GM10847 (cell line): Measurements from ENCODE around the gene ANO6.

Source experiments
- POLR2A ChIP-seq: IDR thresholded peaks from 2 replicates; pipeline ENCODE4 v1.6.1; 2011; ENCODE audit not compliant: insufficient read length; ENCODE audit errors: extremely low read depth

The ANO6 gene

DNA sequence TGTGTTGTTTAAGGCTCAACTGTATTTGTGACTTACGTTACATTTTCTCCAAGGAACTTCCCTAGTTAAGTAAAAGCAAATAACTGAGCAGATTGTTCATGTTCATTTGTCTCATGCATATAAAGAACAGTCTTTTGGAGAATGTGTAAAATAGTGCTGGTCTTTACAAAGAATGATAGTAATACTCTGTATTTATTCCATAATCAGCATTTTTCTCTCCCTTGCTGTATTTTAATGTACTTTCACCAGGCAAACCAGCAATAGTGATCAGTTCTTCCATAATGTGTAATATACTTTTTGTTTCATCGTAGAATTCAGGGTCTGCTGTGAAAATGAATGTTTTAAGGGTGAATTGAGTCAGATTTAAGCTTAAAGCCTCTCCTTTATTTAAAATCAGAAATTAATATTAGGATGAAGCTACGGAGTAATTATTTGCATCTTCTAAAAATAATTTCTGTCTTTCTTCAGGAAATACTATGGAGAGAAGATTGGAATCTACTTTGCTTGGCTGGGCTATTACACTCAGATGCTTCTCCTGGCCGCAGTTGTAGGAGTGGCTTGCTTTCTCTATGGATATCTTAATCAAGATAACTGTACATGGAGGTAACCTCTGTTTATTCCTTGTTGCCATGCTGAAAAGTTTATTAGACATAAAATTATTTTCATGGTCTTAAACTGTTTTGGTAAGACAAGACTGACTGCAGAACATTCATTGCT lies 141.1 kb downstream of the ANO6 start:
- TF ChIP-seq POLR2A, result no peak

DNA sequence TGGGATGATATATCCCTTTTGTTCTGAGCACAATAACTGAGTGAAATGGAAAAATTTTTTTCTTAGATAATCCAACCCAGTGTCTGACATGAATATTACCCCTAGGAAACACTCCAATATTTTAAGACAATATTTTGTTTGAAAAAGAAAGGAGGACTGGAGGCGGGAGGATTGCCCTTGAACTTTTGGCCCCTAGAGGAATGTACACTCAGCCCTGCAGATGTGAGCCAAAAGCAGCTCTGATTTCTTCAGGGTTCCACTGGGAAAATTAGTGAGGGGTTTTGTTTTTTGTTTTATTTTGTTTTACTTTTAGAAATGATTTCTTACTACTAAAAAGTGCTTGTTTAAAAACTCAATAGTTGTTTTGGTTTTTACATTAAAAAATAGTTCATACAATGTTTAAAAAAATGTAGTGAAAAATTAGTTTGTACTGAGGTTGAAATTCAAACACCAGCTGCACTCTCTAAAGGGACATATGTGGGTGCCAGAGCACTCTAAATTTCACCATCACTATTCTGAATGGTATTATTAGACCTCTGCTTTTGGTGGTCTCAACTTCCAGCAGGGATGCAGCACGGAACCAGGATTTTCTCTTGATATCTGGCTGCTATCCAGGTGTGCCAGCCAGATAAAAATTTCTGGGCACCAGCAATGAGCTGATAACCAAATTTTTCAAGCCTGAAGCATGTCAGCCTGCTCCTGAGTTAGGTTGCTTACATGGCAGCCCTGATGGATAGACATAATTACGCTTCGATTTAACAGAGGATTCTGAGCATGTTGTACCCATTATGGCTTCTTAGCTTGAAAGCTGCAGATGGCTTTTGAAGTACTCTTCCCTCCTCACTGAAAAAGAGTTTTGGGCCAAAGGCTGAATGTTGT lies 141.9 kb downstream of the ANO6 start:
- TF ChIP-seq POLR2A, result no peak

DNA sequence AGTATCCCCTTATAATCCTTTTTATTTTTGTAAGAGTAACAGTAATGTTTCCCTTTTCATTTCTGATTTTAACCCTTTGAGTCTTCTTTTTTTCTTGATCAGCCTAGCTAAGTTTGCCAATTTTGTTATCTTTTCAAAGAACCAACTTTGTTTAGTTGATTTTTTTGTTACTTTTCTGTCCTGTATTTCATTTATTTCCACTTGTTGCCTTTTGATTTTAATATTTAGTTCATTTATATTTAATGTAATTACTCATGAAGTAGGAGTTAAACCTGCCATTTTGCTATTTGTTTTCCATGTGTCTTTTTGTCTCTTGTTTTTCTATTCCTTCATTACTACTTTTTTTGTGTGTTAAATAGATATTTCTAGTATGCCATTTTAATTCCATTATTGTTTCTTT lies 146.4 kb downstream of the ANO6 start:
- no peak for TF ChIP-seq POLR2A

DNA sequence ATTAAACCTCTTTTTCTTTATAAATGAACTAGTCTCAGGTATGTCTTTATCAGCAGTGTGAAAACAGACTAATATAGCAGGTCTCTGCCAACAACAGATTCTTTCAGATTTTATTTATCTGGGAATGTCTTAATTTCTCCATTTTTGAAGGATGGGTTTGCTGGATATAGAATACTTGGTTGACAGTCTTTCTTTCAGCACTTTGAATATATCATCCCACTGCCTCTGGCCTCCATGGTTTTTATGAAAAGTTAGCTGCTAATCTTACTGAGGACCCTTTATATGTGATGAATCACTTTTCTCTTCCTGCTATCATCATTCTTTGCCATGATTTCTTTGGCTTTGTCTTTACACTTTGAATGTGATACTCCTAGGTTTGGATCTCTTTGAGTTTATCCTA lies 148.0 kb downstream of the ANO6 start:
- TF ChIP-seq POLR2A, result no peak

DNA sequence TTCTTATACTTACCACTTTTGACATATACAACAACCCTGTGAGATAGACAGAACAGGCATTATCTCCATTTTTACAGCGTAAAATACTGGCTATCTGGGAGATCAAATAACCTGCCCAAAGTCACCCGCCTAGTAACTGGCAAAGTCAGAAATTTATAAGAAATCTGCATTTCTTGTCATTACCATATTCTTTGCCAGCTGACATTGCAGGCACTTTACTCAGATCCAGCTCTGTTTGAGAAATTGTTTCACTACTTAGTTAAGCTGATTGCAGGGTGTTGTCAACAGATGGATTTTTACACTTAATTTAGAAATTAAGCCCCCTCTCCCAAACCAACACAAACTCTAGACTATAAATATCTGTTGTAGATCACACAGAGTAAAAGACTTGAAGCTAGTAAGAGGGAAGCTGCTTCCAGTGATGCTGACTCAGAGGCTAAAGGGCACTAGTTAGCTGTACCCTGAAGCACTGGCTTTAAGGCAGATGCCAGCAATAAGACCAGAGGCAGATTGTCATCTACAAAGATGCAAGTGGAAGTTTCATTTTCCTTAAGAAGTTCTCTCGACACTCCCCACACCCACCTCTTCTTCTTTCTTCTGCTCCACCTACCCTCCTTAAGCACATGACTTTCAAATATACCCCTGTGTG lies 153.1 kb downstream of the ANO6 start:
- no peak for TF ChIP-seq POLR2A

DNA sequence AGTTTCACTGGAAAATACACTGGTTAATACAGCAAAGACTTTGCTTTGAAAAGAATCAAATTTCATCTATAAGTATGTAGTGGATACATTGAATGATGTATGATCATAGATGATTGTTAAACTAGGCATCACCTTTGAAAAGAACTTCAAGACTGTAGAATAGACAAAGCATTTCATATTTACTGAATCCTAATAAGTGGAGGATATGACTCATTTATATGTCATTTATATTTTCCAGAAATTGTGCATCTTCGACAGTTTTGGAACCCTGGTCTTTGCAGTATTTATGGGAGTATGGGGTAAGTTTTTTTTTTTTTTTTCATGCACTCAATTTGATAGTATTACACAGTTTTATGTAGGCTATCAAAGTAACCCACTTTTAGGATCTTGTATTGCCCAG lies 161.9 kb downstream of the ANO6 start:
- TF ChIP-seq POLR2A, result no peak

DNA sequence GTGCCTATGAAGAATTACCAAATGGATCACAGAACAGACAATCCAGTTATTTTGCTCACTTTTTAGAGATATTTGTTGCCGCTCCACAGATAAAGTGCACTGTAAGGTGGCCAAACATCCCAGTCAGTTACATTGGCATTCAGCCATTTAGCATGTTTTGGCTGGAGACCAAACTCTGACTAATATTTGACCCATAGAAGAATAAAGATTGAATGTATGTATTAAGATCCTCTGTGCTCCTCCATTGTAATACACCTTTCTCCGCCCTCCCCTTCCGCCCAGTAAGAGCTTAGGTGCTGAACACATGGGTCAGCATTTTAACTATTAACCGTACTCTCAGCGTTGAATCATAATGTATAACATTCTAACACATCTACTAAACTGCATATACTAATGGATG lies 163.4 kb downstream of the ANO6 start:
- no peak for TF ChIP-seq POLR2A

DNA sequence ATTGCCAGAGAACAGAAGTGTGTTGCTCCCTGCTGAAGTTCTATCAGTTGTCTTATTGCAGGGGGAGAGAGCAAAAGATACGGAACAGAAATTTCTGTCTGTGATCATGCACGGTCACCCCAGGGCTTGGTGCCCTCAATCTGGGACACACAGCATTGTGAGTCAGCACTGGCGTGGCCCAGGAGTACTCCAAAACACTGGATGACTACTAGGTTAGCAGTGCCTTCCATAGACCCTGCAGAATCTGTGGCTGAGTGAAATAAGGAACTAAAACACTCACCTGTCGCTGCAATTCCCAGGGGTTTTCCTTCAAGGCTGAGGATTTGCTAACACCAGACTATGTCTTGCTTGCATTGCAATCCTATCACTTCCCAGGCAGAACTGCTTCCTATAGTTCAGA lies 165.5 kb downstream of the ANO6 start:
- no peak for TF ChIP-seq POLR2A

DNA sequence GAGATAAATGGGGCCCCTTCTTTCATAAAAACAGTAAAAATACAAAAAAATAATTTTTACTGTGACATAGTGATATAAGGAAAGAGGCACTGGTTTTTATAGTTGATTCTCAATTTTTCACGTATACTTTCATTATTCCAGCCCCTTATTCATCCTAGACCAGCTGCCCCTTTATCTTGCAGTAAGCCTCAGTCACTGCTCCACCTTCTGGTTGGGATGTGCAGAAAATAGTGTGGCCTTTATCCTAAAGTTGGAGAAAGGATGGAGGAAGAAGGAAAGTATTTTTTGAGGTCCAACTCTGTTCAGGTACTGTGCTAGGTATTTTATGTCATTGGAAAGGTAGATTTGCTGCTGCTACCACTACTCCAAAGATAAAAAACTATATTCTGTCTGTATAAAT lies 172.7 kb downstream of the ANO6 start:
- TF ChIP-seq POLR2A, result no peak

DNA sequence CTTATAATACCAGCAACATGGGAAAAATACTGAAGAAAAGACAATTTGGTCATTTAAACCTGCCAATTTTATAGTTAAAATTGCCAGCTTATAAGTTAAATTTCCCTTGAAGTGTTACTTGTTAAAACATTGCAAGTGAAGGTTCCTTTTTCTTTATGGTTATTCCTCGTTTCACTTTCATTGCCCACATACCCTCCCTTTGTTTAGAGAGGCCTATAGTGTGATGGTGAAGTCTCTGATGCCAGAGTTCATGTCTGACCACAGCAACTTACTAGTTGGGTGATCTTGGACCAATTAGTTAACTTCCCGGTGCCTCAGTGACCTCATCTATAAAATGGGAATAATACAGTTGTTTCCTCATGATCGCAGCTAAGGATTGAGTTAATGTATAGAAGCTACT lies 173.5 kb downstream of the ANO6 start:
- TF ChIP-seq POLR2A, result no peak

DNA sequence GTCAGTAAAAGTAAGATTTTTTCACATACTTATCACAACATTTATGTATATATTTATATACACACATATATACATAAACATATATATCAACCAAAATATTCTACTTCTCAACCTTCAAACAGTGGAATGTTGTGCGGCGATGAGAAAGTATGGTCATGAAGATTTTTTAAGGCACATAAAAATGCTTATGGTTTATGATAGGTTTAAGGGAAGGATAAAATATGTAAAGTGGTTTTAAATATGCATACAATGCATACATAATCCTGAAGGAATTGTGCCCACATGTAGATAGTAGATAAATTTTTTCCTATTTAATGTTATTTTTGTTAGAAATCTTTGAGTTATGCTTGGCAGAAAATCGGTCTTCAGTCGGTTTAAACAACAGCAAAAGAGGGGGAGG lies 182.7 kb downstream of the ANO6 start:
- TF ChIP-seq POLR2A, result no peak

DNA sequence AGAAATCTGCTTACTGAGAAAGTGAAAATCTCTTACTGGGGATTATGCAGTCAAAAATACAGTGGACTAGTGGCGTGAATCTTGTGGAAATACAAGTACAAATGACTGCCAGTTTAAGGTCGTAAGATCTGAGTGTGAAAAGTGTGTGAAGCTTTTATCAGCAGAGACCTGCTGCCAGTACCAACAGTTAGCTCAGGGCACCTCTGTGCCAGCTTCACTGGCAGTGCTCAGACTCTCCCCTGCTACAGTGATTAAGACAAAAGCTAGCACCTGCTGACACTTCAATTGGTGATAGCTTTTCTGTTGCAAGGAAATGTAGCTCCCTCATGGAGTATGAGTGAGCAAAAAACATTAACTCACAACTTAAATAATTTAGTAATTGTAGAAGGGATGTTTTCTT lies 185.1 kb downstream of the ANO6 start:
- TF ChIP-seq POLR2A, result no peak

DNA sequence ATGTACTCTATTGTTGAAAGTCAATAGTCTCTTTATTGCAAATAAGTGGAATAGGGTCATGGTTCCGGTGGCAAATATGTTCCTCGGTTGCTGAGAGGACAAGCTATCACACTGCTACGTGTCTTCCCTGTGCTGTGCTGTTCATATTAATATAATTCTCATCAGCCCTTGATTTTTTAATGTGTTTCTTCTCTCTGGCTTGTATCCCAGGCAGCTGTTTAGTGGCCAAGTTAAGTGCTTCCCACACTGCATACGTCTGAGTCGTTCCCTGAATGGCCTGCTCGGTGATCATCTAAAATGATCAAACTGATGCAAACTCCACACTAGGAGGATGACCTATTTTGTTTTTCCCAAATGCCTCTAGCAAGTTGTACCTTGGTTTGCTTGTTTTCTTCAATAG lies 186.4 kb downstream of the ANO6 start:
- no peak for TF ChIP-seq POLR2A

DNA sequence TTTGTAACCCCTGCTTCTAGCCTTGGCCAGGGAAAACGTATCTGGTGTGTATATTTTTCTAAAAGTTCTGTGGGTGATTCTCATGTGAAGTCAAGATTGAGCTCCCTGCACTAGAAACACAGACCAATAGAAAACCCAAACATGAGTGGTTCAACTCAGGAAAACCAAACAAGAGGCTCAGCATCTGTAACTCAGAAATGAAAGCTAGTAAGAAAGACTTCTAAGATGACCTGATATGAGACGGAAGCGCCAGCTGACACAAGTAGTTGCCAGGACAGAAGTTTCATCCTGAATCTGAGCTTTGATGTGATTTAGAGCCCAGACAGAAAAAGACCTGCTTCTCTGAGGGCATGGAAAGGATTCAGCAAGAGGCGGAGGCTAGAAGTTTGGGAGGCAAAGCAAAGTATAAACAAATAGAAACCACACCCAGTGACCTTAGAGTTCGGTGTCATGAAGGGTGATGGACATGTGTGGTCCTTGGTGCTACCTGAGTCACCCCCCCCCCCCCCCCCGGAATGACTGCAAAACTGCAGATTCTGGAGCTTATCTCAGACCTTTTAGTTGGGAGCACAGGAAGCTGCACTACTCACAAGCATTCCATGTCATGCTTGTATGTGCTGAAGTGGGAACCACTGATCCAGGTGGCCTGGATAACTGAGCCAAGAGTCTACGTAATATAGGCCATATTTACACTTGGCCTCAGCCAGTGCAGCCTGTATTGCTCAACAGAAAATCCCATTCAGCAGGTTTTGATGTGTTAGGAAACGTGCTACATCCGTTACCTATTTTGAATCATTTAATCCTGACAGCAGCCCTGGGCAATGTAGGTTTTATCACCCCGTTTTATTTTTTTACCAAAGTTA lies 191.3 kb downstream of the ANO6 start:
- no peak for TF ChIP-seq POLR2A
